ENCODE measurements around the gene KRTAP10-3.

KRTAP10-3 gene

GRCh38 chr21:44527983-44528633 is 30.5 kb downstream of the KRTAP10-3 start:
- H3K4me3 Mint-ChIP-seq: no peak overlapping the region
- intact Hi-C loops (cut with micrococcal nuclease): no loop called here
- no peaks in the 10 kb centered on the region for H3K36me3 Mint-ChIP-seq (ENCODE audit: low read depth)
- no peak overlapping the region for H3K27ac Mint-ChIP-seq
- H3K27me3 Mint-ChIP-seq: no peaks in the 10 kb centered on the region
- H3K4me1 Mint-ChIP-seq (ENCODE audit: low read depth): no peaks in the 10 kb centered on the region
- H3K9me3 Mint-ChIP-seq: no peaks in the 10 kb centered on the region

- Mint-ChIP-seq H3K4me1 (ENCODE audit: low read depth) (no peaks in the 10 kb centered on the region), H3K9me3 (no peaks in the 10 kb centered on the region), H3K4me3 (no peak overlapping the region), H3K27ac (no peak overlapping the region), H3K36me3 (ENCODE audit: low read depth) (no peaks in the 10 kb centered on the region), H3K27me3 (no peaks in the 10 kb centered on the region)
- intact Hi-C loops (cut with micrococcal nuclease): no loop called here
These were observed 31.2 kb downstream of the KRTAP10-3 start for GRCh38 chr21:44527156-44527982.

GRCh38 chr21:44526096-44526997 is 32.2 kb downstream of the KRTAP10-3 start:
- H3K27ac Mint-ChIP-seq: no peak overlapping the region
- intact Hi-C loops (cut with micrococcal nuclease): no loop called here
- no peaks in the 10 kb centered on the region for H3K27me3 Mint-ChIP-seq
- H3K4me3 Mint-ChIP-seq: no peak overlapping the region
- H3K36me3 Mint-ChIP-seq (ENCODE audit: low read depth): no peaks in the 10 kb centered on the region
- H3K9me3 Mint-ChIP-seq: no peaks in the 10 kb centered on the region
- H3K4me1 Mint-ChIP-seq (ENCODE audit: low read depth): no peaks in the 10 kb centered on the region

- H3K27me3 Mint-ChIP-seq: no peaks in the 10 kb centered on the region
- H3K4me3 Mint-ChIP-seq: no peak overlapping the region
- H3K9me3 Mint-ChIP-seq: no peaks in the 10 kb centered on the region
- H3K27ac Mint-ChIP-seq: no peak overlapping the region
- H3K4me1 Mint-ChIP-seq (ENCODE audit: low read depth): no peaks in the 10 kb centered on the region
- H3K36me3 Mint-ChIP-seq (ENCODE audit: low read depth): no peaks in the 10 kb centered on the region
- intact Hi-C loops (cut with micrococcal nuclease): no loop called here
These were observed 33.1 kb downstream of the KRTAP10-3 start for GRCh38 chr21:44525391-44526095.

- intact Hi-C loops (cut with micrococcal nuclease): no loop called here
- H3K9me3 Mint-ChIP-seq: no peaks in the 10 kb centered on the region
- no peak overlapping the region for H3K27ac Mint-ChIP-seq
- no peaks in the 10 kb centered on the region for H3K4me1 Mint-ChIP-seq (ENCODE audit: low read depth)
- no peak overlapping the region for H3K4me3 Mint-ChIP-seq
- no peaks in the 10 kb centered on the region for H3K36me3 Mint-ChIP-seq (ENCODE audit: low read depth)
- no peaks in the 10 kb centered on the region for H3K27me3 Mint-ChIP-seq
These were observed 33.9 kb downstream of the KRTAP10-3 start for GRCh38 chr21:44524414-44525371.

GRCh38 chr21:44523567-44524413 is 34.8 kb downstream of the KRTAP10-3 start:
- intact Hi-C loops (cut with micrococcal nuclease): no loop called here
- H3K27me3 Mint-ChIP-seq: peaks cover 2% of the 10 kb centered on the region
- no peaks in the 10 kb centered on the region for H3K9me3 Mint-ChIP-seq
- H3K27ac Mint-ChIP-seq: no peak overlapping the region
- H3K4me3 Mint-ChIP-seq: no peak overlapping the region
- H3K4me1 Mint-ChIP-seq (ENCODE audit: low read depth): no peaks in the 10 kb centered on the region
- H3K36me3 Mint-ChIP-seq (ENCODE audit: low read depth): no peaks in the 10 kb centered on the region

GRCh38 chr21:44522753-44523204 is 35.8 kb downstream of the KRTAP10-3 start:
- no peaks in the 10 kb centered on the region for H3K4me1 Mint-ChIP-seq (ENCODE audit: low read depth)
- H3K27ac Mint-ChIP-seq: no peak overlapping the region
- no peaks in the 10 kb centered on the region for H3K36me3 Mint-ChIP-seq (ENCODE audit: low read depth)
- peaks cover 2% of the 10 kb centered on the region for H3K27me3 Mint-ChIP-seq
- H3K4me3 Mint-ChIP-seq: no peak overlapping the region
- no peaks in the 10 kb centered on the region for H3K9me3 Mint-ChIP-seq
- intact Hi-C loops (cut with micrococcal nuclease): no loop called here

- no peaks in the 10 kb centered on the region for H3K36me3 Mint-ChIP-seq (ENCODE audit: low read depth)
- intact Hi-C loops (cut with micrococcal nuclease): no loop called here
- H3K4me1 Mint-ChIP-seq (ENCODE audit: low read depth): no peaks in the 10 kb centered on the region
- peaks cover 3% of the 10 kb centered on the region for H3K27me3 Mint-ChIP-seq
- no peaks in the 10 kb centered on the region for H3K9me3 Mint-ChIP-seq
- no peak overlapping the region for H3K27ac Mint-ChIP-seq
- no peak overlapping the region for H3K4me3 Mint-ChIP-seq
These were observed 36.5 kb downstream of the KRTAP10-3 start for GRCh38 chr21:44521928-44522752.

GRCh38 chr21:44521301-44521927 is 37.2 kb downstream of the KRTAP10-3 start:
- H3K27ac Mint-ChIP-seq: no peak overlapping the region
- H3K4me1 Mint-ChIP-seq (ENCODE audit: low read depth): no peaks in the 10 kb centered on the region
- no peak overlapping the region for H3K4me3 Mint-ChIP-seq
- H3K27me3 Mint-ChIP-seq: peaks cover 7% of the 10 kb centered on the region
- no peaks in the 10 kb centered on the region for H3K9me3 Mint-ChIP-seq
- H3K36me3 Mint-ChIP-seq (ENCODE audit: low read depth): no peaks in the 10 kb centered on the region
- intact Hi-C loops (cut with micrococcal nuclease): no loop called here

- Mint-ChIP-seq H3K4me3 (no peak overlapping the region), H3K27me3 (peaks cover 7% of the 10 kb centered on the region), H3K4me1 (ENCODE audit: low read depth) (no peaks in the 10 kb centered on the region), H3K27ac (no peak overlapping the region), H3K9me3 (no peaks in the 10 kb centered on the region), H3K36me3 (ENCODE audit: low read depth) (no peaks in the 10 kb centered on the region)
- intact Hi-C loops (cut with micrococcal nuclease): no loop called here
These were observed 38.0 kb downstream of the KRTAP10-3 start for GRCh38 chr21:44520326-44521300.

Data from dendritic cell treated with granulocyte-macrophage colony-stimulating factor and Interleukin-4, amounts not matched to agents 40 ng/mL and 50 ng/mL, for 4 days (primary cell).